ENCODE results near the gene PPP2R2C. TPM values are rescaled to one million over a fixed set of nuclear protein-coding genes. Genes with fewer than 3 reads are reported as not detected.

Gene PPP2R2C
- total RNA-seq, 1 donor from 2014 or later, result 10.8 TPM

- H3K36me3 Mint-ChIP-seq, result no peaks in the 10 kb centered on the region
- H3K4me1 Mint-ChIP-seq (ENCODE audit: unreplicated experiment), result peaks cover 16% of the 10 kb centered on the region
- no peak overlapping the region for H3K4me3 Mint-ChIP-seq
- H3K27me3 Mint-ChIP-seq, result peaks cover 25% of the 10 kb centered on the region
- H3K9me3 Mint-ChIP-seq, result no peaks in the 10 kb centered on the region
- no peak overlapping the region for H3K27ac Mint-ChIP-seq
- DNase-seq (ENCODE audit: extremely low spot score, unreplicated experiment), result no peak
- TF ChIP-seq CTCF (conservative IDR thresholded peaks at IDR 0.05), result no peak
Observed at GRCh38 chr4:6449746-6450369, 22.6 kb downstream of the PPP2R2C start.

- Mint-ChIP-seq H3K4me1 (ENCODE audit: unreplicated experiment) (peaks cover 16% of the 10 kb centered on the region), H3K4me3 (no peak overlapping the region), H3K9me3 (no peaks in the 10 kb centered on the region), H3K36me3 (no peaks in the 10 kb centered on the region), H3K27ac (no peak overlapping the region), H3K27me3 (peaks cover 24% of the 10 kb centered on the region)
- TF ChIP-seq CTCF (conservative IDR thresholded peaks at IDR 0.05), result no peak
- DNase-seq (ENCODE audit: extremely low spot score, unreplicated experiment), result no peak
Observed at GRCh38 chr4:6449335-6449734, 23.1 kb downstream of the PPP2R2C start.

- H3K9me3 Mint-ChIP-seq, result no peaks in the 10 kb centered on the region
Observed at GRCh38 chr4:6448476-6449170, 23.8 kb downstream of the PPP2R2C start.

GRCh38 chr4:6447672-6448171, 24.7 kb downstream of the PPP2R2C start:
- Mint-ChIP-seq H3K36me3 (no peaks in the 10 kb centered on the region), H3K27me3 (peaks cover 22% of the 10 kb centered on the region), H3K9me3 (no peaks in the 10 kb centered on the region), H3K4me1 (ENCODE audit: unreplicated experiment) (peaks cover 16% of the 10 kb centered on the region), H3K4me3 (no peak overlapping the region), H3K27ac (no peak overlapping the region)
- DNase-seq (ENCODE audit: extremely low spot score, unreplicated experiment), result no peak
- TF ChIP-seq CTCF (conservative IDR thresholded peaks at IDR 0.05), result no peak

More at GRCh38 chr4:6448476-6449170, 23.8 kb downstream of the PPP2R2C start:
- no peaks in the 10 kb centered on the region for H3K36me3 Mint-ChIP-seq
- no peak overlapping the region for H3K4me3 Mint-ChIP-seq
- DNase-seq (ENCODE audit: extremely low spot score, unreplicated experiment), result no peak
- TF ChIP-seq CTCF (conservative IDR thresholded peaks at IDR 0.05), result no peak
- no peak overlapping the region for H3K27ac Mint-ChIP-seq
- peaks cover 16% of the 10 kb centered on the region for H3K4me1 Mint-ChIP-seq (ENCODE audit: unreplicated experiment)
- H3K27me3 Mint-ChIP-seq, result peaks cover 19% of the 10 kb centered on the region

GRCh38 chr4:6446538-6447451, 25.6 kb downstream of the PPP2R2C start:
- Mint-ChIP-seq H3K4me3 (peak overlapping the region; percentile 22), H3K36me3 (no peaks in the 10 kb centered on the region), H3K27me3 (peaks cover 22% of the 10 kb centered on the region), H3K27ac (peak overlapping the region; percentile 30), H3K4me1 (ENCODE audit: unreplicated experiment) (peaks cover 16% of the 10 kb centered on the region), H3K9me3 (no peaks in the 10 kb centered on the region)
- TF ChIP-seq CTCF (conservative IDR thresholded peaks at IDR 0.05), result no peak
- DNase-seq (ENCODE audit: extremely low spot score, unreplicated experiment), result no peak
